ENCODE results near the gene RAB37. TPM values are rescaled to one million over a fixed set of nuclear protein-coding genes. Genes with fewer than 3 reads are reported as not detected.

Gene RAB37
- total and polyA plus RNA-seq, 8 donors = 3.2 to 11.2 (median 10.3) TPM

DNA sequence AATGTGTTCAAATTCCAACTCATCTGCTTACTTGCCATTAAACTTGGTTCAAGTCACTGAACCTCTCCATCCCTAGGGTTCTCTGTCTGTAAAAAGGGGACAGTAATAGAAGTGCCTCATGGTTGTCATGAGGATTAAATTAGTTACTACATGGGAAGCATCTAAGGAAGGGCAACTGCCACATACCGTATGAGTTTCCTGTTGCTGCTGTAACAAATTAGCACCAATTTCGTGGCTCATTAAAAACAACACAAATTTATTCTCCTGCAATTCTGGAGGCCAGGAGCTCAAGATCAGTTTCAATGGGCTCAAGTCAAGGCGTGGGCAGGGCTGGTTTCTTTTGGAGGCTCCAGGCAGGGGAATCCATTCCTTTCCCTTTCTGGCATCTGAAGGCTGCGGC, 43.0 kb upstream of the RAB37 start:
- no peak overlapping the region for H3K27ac ChIP-seq
- H3K9me3 ChIP-seq = no peaks in the 10 kb centered on the region
- no peak for ATAC-seq

DNA sequence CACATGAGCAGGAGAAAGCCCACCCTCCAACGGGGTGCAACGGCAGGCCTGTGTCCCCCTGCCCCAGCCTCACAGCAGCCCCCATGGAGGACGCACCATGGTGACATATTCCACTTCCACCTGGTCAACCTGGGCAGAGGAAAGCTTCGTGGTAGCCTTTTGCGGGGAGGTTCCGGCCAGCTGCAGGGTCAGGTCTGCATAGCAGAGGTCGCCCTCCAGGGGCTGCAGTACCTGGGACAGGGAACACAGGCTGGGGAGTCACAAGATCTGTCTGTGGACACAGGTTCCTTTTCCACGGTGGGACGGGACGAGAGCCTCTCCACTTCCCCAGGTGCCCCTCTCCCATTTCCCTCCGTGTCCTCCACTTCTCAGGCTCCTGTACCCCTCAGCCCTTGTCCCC, 41.4 kb upstream of the RAB37 start:
- TF ChIP-seq, protein P1, sequence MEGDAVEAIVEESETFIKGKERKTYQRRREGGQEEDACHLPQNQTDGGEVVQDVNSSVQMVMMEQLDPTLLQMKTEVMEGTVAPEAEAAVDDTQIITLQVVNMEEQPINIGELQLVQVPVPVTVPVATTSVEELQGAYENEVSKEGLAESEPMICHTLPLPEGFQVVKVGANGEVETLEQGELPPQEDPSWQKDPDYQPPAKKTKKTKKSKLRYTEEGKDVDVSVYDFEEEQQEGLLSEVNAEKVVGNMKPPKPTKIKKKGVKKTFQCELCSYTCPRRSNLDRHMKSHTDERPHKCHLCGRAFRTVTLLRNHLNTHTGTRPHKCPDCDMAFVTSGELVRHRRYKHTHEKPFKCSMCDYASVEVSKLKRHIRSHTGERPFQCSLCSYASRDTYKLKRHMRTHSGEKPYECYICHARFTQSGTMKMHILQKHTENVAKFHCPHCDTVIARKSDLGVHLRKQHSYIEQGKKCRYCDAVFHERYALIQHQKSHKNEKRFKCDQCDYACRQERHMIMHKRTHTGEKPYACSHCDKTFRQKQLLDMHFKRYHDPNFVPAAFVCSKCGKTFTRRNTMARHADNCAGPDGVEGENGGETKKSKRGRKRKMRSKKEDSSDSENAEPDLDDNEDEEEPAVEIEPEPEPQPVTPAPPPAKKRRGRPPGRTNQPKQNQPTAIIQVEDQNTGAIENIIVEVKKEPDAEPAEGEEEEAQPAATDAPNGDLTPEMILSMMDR (IDR thresholded peaks at IDR 0.05) = no peak
- Histone ChIP-seq H3K27me3 (no peaks in the 10 kb centered on the region), H3K4me1 (peaks cover 0 to 9% of the 10 kb centered on the region in 2 donors), H3K36me3 (peaks cover 0 to 32% of the 10 kb centered on the region in 2 donors), H3K4me3 (no peak overlapping the region), H3K9me3 (no peaks in the 10 kb centered on the region), H3K27ac (no peak overlapping the region)
- DNase-seq (no peak), ATAC-seq (no peak)
- intact Hi-C loops (cut with DNase I) = no loop called here

More for the DNA sequence above, 43.0 kb upstream of the RAB37 start:
- no peak for DNase-seq
- TF ChIP-seq, protein P1 (IDR thresholded peaks at IDR 0.05) = no peak
- intact Hi-C loops (cut with DNase I) = no loop called here
- no peak overlapping the region for H3K4me3 ChIP-seq
- H3K27me3 ChIP-seq = no peaks in the 10 kb centered on the region
- H3K4me1 ChIP-seq = peaks cover 0 to 24% of the 10 kb centered on the region in 2 donors
- peaks cover 0 to 25% of the 10 kb centered on the region in 2 donors for H3K36me3 ChIP-seq

GRCh38 chr17:74697515-74697914, 39.5 kb upstream of the RAB37 start:
- Histone ChIP-seq H3K27ac (no peak overlapping the region), H3K9me3 (no peaks in the 10 kb centered on the region), H3K36me3 (peaks cover 0 to 38% of the 10 kb centered on the region in 2 donors), H3K4me1 (peaks cover 0 to 8% of the 10 kb centered on the region in 2 donors), H3K27me3 (no peaks in the 10 kb centered on the region), H3K4me3 (no peak overlapping the region)
- TF ChIP-seq, protein P1 (IDR thresholded peaks at IDR 0.05) = no peak
- no peak for ATAC-seq
- DNase-seq = no peak
- intact Hi-C loops (cut with DNase I) = no loop called here

DNA sequence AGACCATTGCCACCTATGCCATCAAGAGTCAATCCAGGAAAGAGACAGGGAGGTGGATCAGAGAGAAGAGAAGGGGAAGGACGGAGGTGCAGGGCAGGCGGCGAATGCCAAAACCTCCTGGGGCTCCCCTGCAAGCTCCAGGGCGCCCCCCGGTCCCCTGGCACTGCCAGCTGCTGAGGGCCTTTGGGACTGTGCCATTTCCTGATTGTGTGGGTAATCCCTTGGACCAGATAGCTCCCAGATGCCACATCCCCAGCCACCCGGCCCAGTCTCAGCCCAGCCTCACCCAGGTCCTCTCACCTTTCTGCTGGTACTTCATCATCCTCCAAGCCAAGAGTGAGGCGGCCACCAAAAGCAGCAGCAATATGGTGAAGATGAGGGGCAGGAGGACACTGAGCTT, 39.0 kb upstream of the RAB37 start:
- TF ChIP-seq, protein P1 (IDR thresholded peaks at IDR 0.05) = no peak
- no peaks in the 10 kb centered on the region for H3K27me3 ChIP-seq
- no peaks in the 10 kb centered on the region for H3K9me3 ChIP-seq
- intact Hi-C loops (cut with DNase I) = no loop called here
- ATAC-seq (no peak), DNase-seq (no peak)
- no peak overlapping the region for H3K27ac ChIP-seq
- peaks cover 0 to 43% of the 10 kb centered on the region in 2 donors for H3K36me3 ChIP-seq
- H3K4me1 ChIP-seq = peaks cover 0 to 13% of the 10 kb centered on the region in 2 donors
- no peak overlapping the region for H3K4me3 ChIP-seq

DNA sequence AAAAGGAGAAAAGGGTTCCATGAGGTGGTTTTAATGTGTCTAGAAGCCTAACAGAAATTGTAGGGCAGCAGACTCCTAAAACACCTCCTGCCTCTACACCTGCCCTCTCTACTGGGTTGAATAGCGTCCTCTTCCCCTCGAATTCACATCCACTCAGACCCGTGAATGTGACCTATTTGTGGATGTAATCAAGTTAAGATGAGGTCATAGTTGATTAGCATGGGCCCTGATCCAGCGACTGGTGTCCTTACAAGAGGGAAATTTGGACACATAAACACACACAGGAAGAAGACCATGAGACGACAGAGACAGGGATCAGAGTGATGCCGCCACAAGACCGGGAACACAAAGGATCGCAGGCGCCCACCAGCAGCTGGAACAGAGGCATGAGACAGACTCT, 37.8 kb upstream of the RAB37 start:
- H3K27me3 ChIP-seq = no peaks in the 10 kb centered on the region
- DNase-seq (no peak), ATAC-seq (no peak)
- intact Hi-C loops (cut with DNase I) = no loop called here
- peaks cover 0 to 55% of the 10 kb centered on the region in 2 donors for H3K36me3 ChIP-seq
- peaks cover 3 to 18% of the 10 kb centered on the region in 2 donors for H3K4me1 ChIP-seq
- no peak overlapping the region for H3K4me3 ChIP-seq
- TF ChIP-seq, protein P1 (IDR thresholded peaks at IDR 0.05) = no peak
- H3K9me3 ChIP-seq = no peaks in the 10 kb centered on the region
- no peak overlapping the region for H3K27ac ChIP-seq
